ENCODE measurements around the gene LRP1B.

DNA sequence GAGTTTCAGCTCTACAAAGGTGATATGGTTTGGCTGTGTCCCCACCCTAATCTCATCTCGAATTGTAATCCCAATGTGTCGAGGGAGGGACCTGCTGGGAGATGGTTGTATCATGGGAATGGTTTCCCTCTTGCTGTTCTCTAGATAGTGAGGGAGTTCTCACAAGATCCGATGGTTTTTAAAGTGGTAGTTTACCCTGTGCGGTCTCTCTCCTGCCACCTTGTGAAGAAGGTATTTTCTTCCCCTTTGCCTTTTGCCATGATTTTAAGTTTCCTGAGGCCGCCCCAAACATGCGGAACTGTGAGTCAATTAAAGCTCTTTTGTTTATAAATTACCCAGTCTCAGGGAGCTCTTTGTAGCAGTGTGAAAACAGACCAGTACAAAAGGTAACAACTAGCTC, 306.0 kb downstream of the LRP1B start:
- TF ChIP-seq, protein P1, sequence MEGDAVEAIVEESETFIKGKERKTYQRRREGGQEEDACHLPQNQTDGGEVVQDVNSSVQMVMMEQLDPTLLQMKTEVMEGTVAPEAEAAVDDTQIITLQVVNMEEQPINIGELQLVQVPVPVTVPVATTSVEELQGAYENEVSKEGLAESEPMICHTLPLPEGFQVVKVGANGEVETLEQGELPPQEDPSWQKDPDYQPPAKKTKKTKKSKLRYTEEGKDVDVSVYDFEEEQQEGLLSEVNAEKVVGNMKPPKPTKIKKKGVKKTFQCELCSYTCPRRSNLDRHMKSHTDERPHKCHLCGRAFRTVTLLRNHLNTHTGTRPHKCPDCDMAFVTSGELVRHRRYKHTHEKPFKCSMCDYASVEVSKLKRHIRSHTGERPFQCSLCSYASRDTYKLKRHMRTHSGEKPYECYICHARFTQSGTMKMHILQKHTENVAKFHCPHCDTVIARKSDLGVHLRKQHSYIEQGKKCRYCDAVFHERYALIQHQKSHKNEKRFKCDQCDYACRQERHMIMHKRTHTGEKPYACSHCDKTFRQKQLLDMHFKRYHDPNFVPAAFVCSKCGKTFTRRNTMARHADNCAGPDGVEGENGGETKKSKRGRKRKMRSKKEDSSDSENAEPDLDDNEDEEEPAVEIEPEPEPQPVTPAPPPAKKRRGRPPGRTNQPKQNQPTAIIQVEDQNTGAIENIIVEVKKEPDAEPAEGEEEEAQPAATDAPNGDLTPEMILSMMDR (IDR thresholded peaks at IDR 0.05), result no peak
- TF ChIP-seq POLR2A (IDR thresholded peaks at IDR 0.05) (no peak), POLR2AphosphoS5 (IDR thresholded peaks at IDR 0.05) (no peak)
